CD4-positive, CD25-positive, alpha-beta regulatory T cell (primary cell): Measurements from ENCODE around the gene FXYD2. TPM values are rescaled to one million over a fixed set of nuclear protein-coding genes. Genes with fewer than 3 reads are reported as not detected.
"Not testable (repeated sequence)": the region's sequence is repeated elsewhere in the genome, so short reads cannot be mapped to it uniquely, and the experiment has no call there.

Source experiments
- ATAC-seq, 2 donors: fragments of 150-1000 bp; cut with Tn5 transposase; one replicate each; pipeline ENCODE4 v1.10.0; 2021; ENCODE audit warnings: low read depth in 2 of 2, moderate number of reproducible peaks in 2 of 2, moderate library complexity in 1 of 2
- DNase-seq, 3 donors: peaks; one replicate each; pipeline versions ENCODE4 v3.0.0 to v3.0.0-alpha.2; 2012 to 2022; ENCODE audit warnings: mixed read lengths in 1 of 3
- H3K27ac ChIP-seq: one replicate; pipeline ENCODE4 v1.7.0; 2013; ENCODE audit warnings: mild to moderate bottlenecking, low read length; ENCODE audit not compliant: insufficient read depth, poor library complexity, severe bottlenecking
- H3K27me3 ChIP-seq: one replicate; pipeline ENCODE4 v1.7.0; 2013; ENCODE audit warnings: low read length; ENCODE audit not compliant: control insufficient read depth, insufficient read depth
- H3K36me3 ChIP-seq: one replicate; pipeline ENCODE4 v1.7.0; 2013; ENCODE audit warnings: mild to moderate bottlenecking, low read length, moderate library complexity; ENCODE audit not compliant: control insufficient read depth, insufficient read depth
- H3K4me1 ChIP-seq: 2 replicates; pipeline ENCODE4 v1.7.0; 2013; ENCODE audit warnings: mild to moderate bottlenecking, low read length; ENCODE audit not compliant: insufficient read depth, control insufficient read depth, poor library complexity, severe bottlenecking
- H3K4me3 ChIP-seq: one replicate; pipeline ENCODE4 v1.7.0; 2013; ENCODE audit warnings: low read depth, mild to moderate bottlenecking, low read length, moderate library complexity
- H3K9me3 ChIP-seq, 2 experiments: 1 replicate in 1 of 2; 2 replicates in 1 of 2; pipeline ENCODE4 v1.7.0; 2013; ENCODE audit warnings: low read length in 2 of 2, mild to moderate bottlenecking in 1 of 2, moderate library complexity in 1 of 2; ENCODE audit not compliant: control insufficient read depth in 2 of 2
- H3K27ac Mint-ChIP-seq, 3 donors: one replicate each; pipeline ENCODE4 v1.8.0; 2020 to 2022; ENCODE audit warnings: mild to moderate bottlenecking in 3 of 3, mixed read lengths in 3 of 3, moderate library complexity in 2 of 3
- H3K27me3 Mint-ChIP-seq: one replicate; pipeline ENCODE4 v1.8.0; 2022; ENCODE audit warnings: mild to moderate bottlenecking, mixed read lengths
- H3K36me3 Mint-ChIP-seq: one replicate; pipeline ENCODE4 v1.8.0; 2020; ENCODE audit warnings: mixed read lengths
- H3K4me1 Mint-ChIP-seq, 4 donors: one replicate each; pipeline ENCODE4 v1.8.0; 2020 to 2022; ENCODE audit warnings: mixed read lengths in 4 of 4, mild to moderate bottlenecking in 1 of 4
- H3K4me3 Mint-ChIP-seq, 4 donors: one replicate each; pipeline ENCODE4 v1.8.0; 2020 to 2022; ENCODE audit warnings: mild to moderate bottlenecking in 4 of 4, mixed read lengths in 4 of 4, moderate library complexity in 3 of 4
- H3K9me3 Mint-ChIP-seq, 7 donors: one replicate each; pipeline ENCODE4 v1.8.0; 2020 to 2022; ENCODE audit warnings: mixed read lengths in 7 of 7, mild to moderate bottlenecking in 3 of 7, moderate library complexity in 2 of 7
- polyA plus RNA-seq, 4 donors: library from polyadenylated mRNA; unstranded; fragments of 300-500 nt; fragmentation: Illumina TruSeq; gene quantifications; one replicate each; pipeline ENCODE4 v1.2.3, GENCODE V29; 2021
- total RNA-seq: library from RNA; stranded (reverse); gene quantifications from one replicate; pipeline ENCODE4 v1.2.3, GENCODE V29; 2022

Gene FXYD2
- total and polyA plus RNA-seq, 5 donors from 2014 or later, result 4.0 to 88.9 (median 71.8) TPM

- H3K4me1 Mint-ChIP-seq, result peaks cover 0 to 14% (median 13%) of the 10 kb centered on the region in 4 donors
- DNase-seq, result no peak
- H3K27ac Mint-ChIP-seq, result no peak overlapping the region
- no peak overlapping the region for H3K27ac ChIP-seq
- no peaks in the 10 kb centered on the region for H3K36me3 ChIP-seq
- H3K27me3 ChIP-seq, result peaks cover 21% of the 10 kb centered on the region
- no peaks in the 10 kb centered on the region for H3K9me3 ChIP-seq
- H3K4me1 ChIP-seq, result peaks cover 12% of the 10 kb centered on the region
- H3K4me3 ChIP-seq, result no peak overlapping the region
- peaks cover 0 to 2% (median 0%) of the 10 kb centered on the region in 7 donors for H3K9me3 Mint-ChIP-seq
- ATAC-seq, result no peak
- H3K27me3 Mint-ChIP-seq, result peaks cover 28% of the 10 kb centered on the region
- H3K4me3 Mint-ChIP-seq, result no peak overlapping the region
- peaks cover 3% of the 10 kb centered on the region for H3K36me3 Mint-ChIP-seq
These were observed 45.8 kb upstream of the FXYD2 start for GRCh38 chr11:117870103-117870952.

- no peak for ATAC-seq
- Histone ChIP-seq H3K9me3 (no peaks in the 10 kb centered on the region), H3K27ac (no peak overlapping the region), H3K4me1 (peaks cover 7% of the 10 kb centered on the region), H3K27me3 (peaks cover 15% of the 10 kb centered on the region), H3K4me3 (no peak overlapping the region), H3K36me3 (no peaks in the 10 kb centered on the region)
- H3K27me3 Mint-ChIP-seq, result peaks cover 20% of the 10 kb centered on the region
- H3K36me3 Mint-ChIP-seq, result no peaks in the 10 kb centered on the region
- peaks cover 0 to 10% (median 7%) of the 10 kb centered on the region in 4 donors for H3K4me1 Mint-ChIP-seq
- H3K4me3 Mint-ChIP-seq, result no peak overlapping the region
- no peak overlapping the region for H3K27ac Mint-ChIP-seq
- peaks cover 0 to 2% (median 0%) of the 10 kb centered on the region in 7 donors for H3K9me3 Mint-ChIP-seq
- DNase-seq, result no peak
These were observed 45.1 kb upstream of the FXYD2 start for GRCh38 chr11:117869604-117870003.

GRCh38 chr11:117868815-117869561 lies 44.4 kb upstream of the FXYD2 start:
- H3K4me1 ChIP-seq, result peaks cover under 1% of the 10 kb centered on the region
- H3K27me3 Mint-ChIP-seq, result peaks cover 14% of the 10 kb centered on the region
- H3K27ac Mint-ChIP-seq, result no peak overlapping the region
- H3K27ac ChIP-seq, result no peak overlapping the region
- no peaks in the 10 kb centered on the region for H3K36me3 Mint-ChIP-seq
- H3K4me1 Mint-ChIP-seq, result peaks cover 0 to 8% (median 6%) of the 10 kb centered on the region in 4 donors
- H3K36me3 ChIP-seq, result no peaks in the 10 kb centered on the region
- no peak overlapping the region for H3K4me3 Mint-ChIP-seq
- no peak for ATAC-seq
- DNase-seq, result no peak
- H3K9me3 ChIP-seq, result no peaks in the 10 kb centered on the region
- no peak overlapping the region for H3K4me3 ChIP-seq
- H3K9me3 Mint-ChIP-seq, result peaks cover 0 to 2% (median 0%) of the 10 kb centered on the region in 7 donors
- peaks cover 12% of the 10 kb centered on the region for H3K27me3 ChIP-seq

DNA sequence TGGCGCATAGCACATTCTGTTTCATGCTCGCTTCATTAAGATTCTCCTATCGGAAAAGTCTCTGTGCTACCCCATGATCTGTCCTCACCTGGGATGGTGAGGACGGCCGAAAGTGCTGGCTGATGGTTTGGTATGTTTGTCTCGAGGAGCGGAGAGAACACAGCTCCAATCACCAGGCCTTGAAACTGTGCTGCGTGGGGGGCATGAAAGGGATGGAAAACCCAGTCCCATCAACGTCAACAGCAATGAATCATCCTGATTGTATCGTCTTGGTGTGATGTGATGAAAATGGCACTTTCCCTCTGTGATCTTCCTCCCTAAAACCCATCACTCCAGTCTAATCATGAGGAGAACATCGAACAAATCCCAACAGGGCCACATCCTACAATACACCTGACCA lies 43.5 kb upstream of the FXYD2 start:
- ATAC-seq (no peak), DNase-seq (no peak)
- peaks cover 5% of the 10 kb centered on the region for H3K27me3 ChIP-seq
- H3K9me3 ChIP-seq, result no peaks in the 10 kb centered on the region
- Mint-ChIP-seq H3K36me3 (no peaks in the 10 kb centered on the region), H3K4me3 (no peak overlapping the region), H3K27me3 (peaks cover 16% of the 10 kb centered on the region), H3K9me3 (peaks cover 0 to 2% (median 0%) of the 10 kb centered on the region in 7 donors), H3K27ac (no peak overlapping the region), H3K4me1 (peaks cover 0 to 4% (median 3%) of the 10 kb centered on the region in 4 donors)
- no peak overlapping the region for H3K27ac ChIP-seq
- H3K36me3 ChIP-seq, result no peaks in the 10 kb centered on the region
- no peaks in the 10 kb centered on the region for H3K4me1 ChIP-seq
- H3K4me3 ChIP-seq, result no peak overlapping the region

- Histone ChIP-seq H3K27me3 (peaks cover 5% of the 10 kb centered on the region), H3K4me1 (no peaks in the 10 kb centered on the region), H3K9me3 (no peaks in the 10 kb centered on the region), H3K36me3 (no peaks in the 10 kb centered on the region), H3K27ac (no peak overlapping the region), H3K4me3 (no peak overlapping the region)
- DNase-seq (no peak), ATAC-seq (no peak)
- H3K9me3 Mint-ChIP-seq, result no peaks in the 10 kb centered on the region
- peaks cover 0 to 3% (median 0%) of the 10 kb centered on the region in 4 donors for H3K4me1 Mint-ChIP-seq
- H3K36me3 Mint-ChIP-seq, result no peaks in the 10 kb centered on the region
- no peak overlapping the region for H3K27ac Mint-ChIP-seq
- peaks cover 10% of the 10 kb centered on the region for H3K27me3 Mint-ChIP-seq
- H3K4me3 Mint-ChIP-seq, result no peak overlapping the region
These were observed 42.0 kb upstream of the FXYD2 start for GRCh38 chr11:117866526-117866925.

- not testable (repeated sequence) for ATAC-seq, H3K36me3 Mint-ChIP-seq, H3K27ac Mint-ChIP-seq, H3K4me1 Mint-ChIP-seq, H3K27me3 ChIP-seq, H3K27ac ChIP-seq, DNase-seq, H3K27me3 Mint-ChIP-seq, H3K4me1 ChIP-seq, H3K4me3 ChIP-seq, H3K9me3 Mint-ChIP-seq, H3K9me3 ChIP-seq, H3K36me3 ChIP-seq, H3K4me3 Mint-ChIP-seq
These were observed 41.0 kb upstream of the FXYD2 start for GRCh38 chr11:117865546-117865945.

DNA sequence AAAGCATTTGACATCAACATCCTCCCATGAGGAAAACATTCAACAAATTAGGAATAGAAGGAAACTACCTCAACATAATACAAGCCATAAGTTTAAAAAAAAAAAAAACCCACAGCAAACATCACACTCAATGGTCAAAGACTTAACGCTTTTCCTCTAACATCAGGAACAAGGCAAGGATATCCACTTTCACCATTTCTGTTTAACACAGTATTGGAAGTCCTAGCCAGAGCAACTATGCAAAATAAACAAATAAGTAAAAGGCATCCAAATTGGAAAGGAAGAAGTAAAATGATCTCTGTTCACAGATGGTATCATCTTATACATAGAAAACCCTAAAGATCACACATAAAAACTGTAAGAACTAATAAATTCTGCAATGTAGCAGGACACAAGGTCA lies 38.8 kb upstream of the FXYD2 start:
- Mint-ChIP-seq H3K27ac (no peak overlapping the region), H3K4me1 (peaks cover 0 to 3% (median 0%) of the 10 kb centered on the region in 4 donors)

More for the DNA sequence above, 38.8 kb upstream of the FXYD2 start:
- no peaks in the 10 kb centered on the region for H3K9me3 ChIP-seq
- H3K4me3 ChIP-seq, result no peak overlapping the region
- no peaks in the 10 kb centered on the region for H3K36me3 ChIP-seq
- H3K27ac ChIP-seq, result no peak overlapping the region
- peaks cover 5% of the 10 kb centered on the region for H3K27me3 ChIP-seq
- no peak for ATAC-seq
- H3K36me3 Mint-ChIP-seq, result no peaks in the 10 kb centered on the region
- no peak for DNase-seq
- H3K4me1 ChIP-seq, result no peaks in the 10 kb centered on the region
- H3K27me3 Mint-ChIP-seq, result peaks cover 10% of the 10 kb centered on the region
- no peaks in the 10 kb centered on the region for H3K9me3 Mint-ChIP-seq
- no peak overlapping the region for H3K4me3 Mint-ChIP-seq
